Nephron progenitor cell (in vitro differentiated cells): ENCODE data around the gene IGDCC3.

Experiments
- DNase-seq: peaks from one replicate; pipeline ENCODE4 v3.0.0; 2021
- H3K27ac Mint-ChIP-seq: 2 replicates; pipeline ENCODE4 v1.8.0; 2021; ENCODE audit warnings: mild to moderate bottlenecking, moderate library complexity, mixed read lengths
- H3K27me3 Mint-ChIP-seq: 2 replicates; pipeline ENCODE4 v1.8.0; 2021; ENCODE audit warnings: mild to moderate bottlenecking, low read depth, mixed read lengths; ENCODE audit not compliant: poor library complexity
- H3K36me3 Mint-ChIP-seq: 2 replicates; pipeline ENCODE4 v1.8.0; 2021; ENCODE audit warnings: low read depth, mixed read lengths
- H3K4me1 Mint-ChIP-seq: 2 replicates; pipeline ENCODE4 v1.8.0; 2021; ENCODE audit warnings: mixed read lengths
- H3K4me3 Mint-ChIP-seq: 2 replicates; pipeline ENCODE4 v1.8.0; 2021; ENCODE audit warnings: mild to moderate bottlenecking, moderate library complexity, mixed read lengths
- H3K9me3 Mint-ChIP-seq: 2 replicates; pipeline ENCODE4 v1.8.0; 2021; ENCODE audit warnings: mild to moderate bottlenecking, moderate library complexity, mixed read lengths
- TF ChIP-seq, protein P1 (sequence below): fragments of 200-600 bp; sonication (generic); IDR thresholded peaks from 2 replicates; pipeline ENCODE4 v1.5.0; 2021; ENCODE audit warnings: antibody characterized with exemption

IGDCC3 gene

GRCh38 chr15:65298731-65299130 is 79.1 kb downstream of the IGDCC3 start:
- no peak overlapping the region for H3K27ac Mint-ChIP-seq
- TF ChIP-seq, protein P1, sequence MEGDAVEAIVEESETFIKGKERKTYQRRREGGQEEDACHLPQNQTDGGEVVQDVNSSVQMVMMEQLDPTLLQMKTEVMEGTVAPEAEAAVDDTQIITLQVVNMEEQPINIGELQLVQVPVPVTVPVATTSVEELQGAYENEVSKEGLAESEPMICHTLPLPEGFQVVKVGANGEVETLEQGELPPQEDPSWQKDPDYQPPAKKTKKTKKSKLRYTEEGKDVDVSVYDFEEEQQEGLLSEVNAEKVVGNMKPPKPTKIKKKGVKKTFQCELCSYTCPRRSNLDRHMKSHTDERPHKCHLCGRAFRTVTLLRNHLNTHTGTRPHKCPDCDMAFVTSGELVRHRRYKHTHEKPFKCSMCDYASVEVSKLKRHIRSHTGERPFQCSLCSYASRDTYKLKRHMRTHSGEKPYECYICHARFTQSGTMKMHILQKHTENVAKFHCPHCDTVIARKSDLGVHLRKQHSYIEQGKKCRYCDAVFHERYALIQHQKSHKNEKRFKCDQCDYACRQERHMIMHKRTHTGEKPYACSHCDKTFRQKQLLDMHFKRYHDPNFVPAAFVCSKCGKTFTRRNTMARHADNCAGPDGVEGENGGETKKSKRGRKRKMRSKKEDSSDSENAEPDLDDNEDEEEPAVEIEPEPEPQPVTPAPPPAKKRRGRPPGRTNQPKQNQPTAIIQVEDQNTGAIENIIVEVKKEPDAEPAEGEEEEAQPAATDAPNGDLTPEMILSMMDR = no peak
- H3K4me1 Mint-ChIP-seq = peaks cover 51% of the 10 kb centered on the region
- peak overlapping the region; percentile 35 for H3K4me3 Mint-ChIP-seq
- H3K9me3 Mint-ChIP-seq = no peaks in the 10 kb centered on the region
- DNase-seq = no peak
- H3K36me3 Mint-ChIP-seq = no peaks in the 10 kb centered on the region
- peaks cover 8% of the 10 kb centered on the region for H3K27me3 Mint-ChIP-seq

DNA sequence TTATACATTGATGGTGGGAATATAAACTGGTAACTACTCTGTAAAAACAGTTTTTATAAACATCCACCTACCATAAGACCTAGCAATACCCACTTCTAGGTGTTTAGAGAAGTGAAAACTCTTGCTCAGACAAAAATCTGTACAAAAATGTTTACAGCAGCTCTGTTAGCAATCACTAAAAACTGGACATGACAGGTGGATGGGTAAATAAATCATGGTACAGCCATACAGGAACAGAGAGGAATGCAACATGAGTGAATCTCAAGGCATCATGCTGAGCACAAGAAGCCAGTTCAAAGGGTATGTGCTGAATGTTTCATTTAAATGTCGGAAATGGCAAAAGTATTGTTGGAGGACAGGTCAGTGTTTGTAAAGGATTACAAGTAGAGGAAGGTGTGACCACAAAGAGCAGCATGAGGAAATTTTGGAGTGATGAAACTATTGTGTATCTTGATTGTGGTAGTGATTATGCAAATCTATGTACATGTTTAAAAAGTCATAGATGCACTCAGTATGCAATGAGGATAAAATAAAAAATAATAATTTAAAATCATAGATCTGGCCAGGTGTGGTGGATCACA is 84.8 kb downstream of the IGDCC3 start:
- TF ChIP-seq, protein P1 = no peak

DNA sequence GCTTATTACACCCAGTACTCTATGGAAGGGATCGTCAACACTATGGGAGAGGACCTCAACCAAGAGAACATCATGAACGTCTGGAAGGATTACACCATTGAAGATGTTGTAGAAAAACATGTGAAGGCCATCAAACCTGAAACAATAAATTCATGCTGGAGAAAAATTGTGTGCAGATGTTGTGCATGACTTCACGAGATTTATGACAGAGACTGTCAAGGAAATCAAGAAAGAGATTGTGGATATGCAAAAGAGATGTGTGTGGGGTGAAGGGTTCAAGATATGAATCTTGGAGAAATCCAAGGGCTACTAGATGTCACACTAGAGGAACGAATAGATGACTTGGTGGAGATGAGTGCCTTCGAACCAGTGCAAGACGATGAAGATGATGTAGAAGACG is 87.6 kb downstream of the IGDCC3 start:
- Mint-ChIP-seq H3K27me3 (peaks cover 3% of the 10 kb centered on the region), H3K4me3 (no peak overlapping the region), H3K36me3 (no peaks in the 10 kb centered on the region), H3K4me1 (peaks cover 25% of the 10 kb centered on the region), H3K9me3 (no peaks in the 10 kb centered on the region), H3K27ac (no peak overlapping the region)
- DNase-seq = no peak
- TF ChIP-seq, protein P1 = no peak

More for the DNA sequence above, 84.8 kb downstream of the IGDCC3 start:
- no peaks in the 10 kb centered on the region for H3K9me3 Mint-ChIP-seq
- peaks cover 3% of the 10 kb centered on the region for H3K27me3 Mint-ChIP-seq
- H3K36me3 Mint-ChIP-seq = no peaks in the 10 kb centered on the region
- no peak for DNase-seq
- no peak overlapping the region for H3K27ac Mint-ChIP-seq
- no peak overlapping the region for H3K4me3 Mint-ChIP-seq
- peaks cover 17% of the 10 kb centered on the region for H3K4me1 Mint-ChIP-seq

GRCh38 chr15:65289261-65289854 is 88.4 kb downstream of the IGDCC3 start:
- peaks cover 3% of the 10 kb centered on the region for H3K27me3 Mint-ChIP-seq
- TF ChIP-seq, protein P1 = no peak

GRCh38 chr15:65287520-65287855 is 90.3 kb downstream of the IGDCC3 start:
- peak overlapping the region; percentile 16 for H3K27ac Mint-ChIP-seq
- H3K4me3 Mint-ChIP-seq = peak overlapping the region; percentile 85
- peaks cover 14% of the 10 kb centered on the region for H3K36me3 Mint-ChIP-seq
- TF ChIP-seq, protein P1 = no peak
- DNase-seq = no peak
- peaks cover 3% of the 10 kb centered on the region for H3K27me3 Mint-ChIP-seq
- H3K4me1 Mint-ChIP-seq = peaks cover 30% of the 10 kb centered on the region
- H3K9me3 Mint-ChIP-seq = no peaks in the 10 kb centered on the region

More at GRCh38 chr15:65289261-65289854, 88.4 kb downstream of the IGDCC3 start:
- Mint-ChIP-seq H3K4me1 (peaks cover 25% of the 10 kb centered on the region), H3K27ac (no peak overlapping the region), H3K36me3 (no peaks in the 10 kb centered on the region), H3K4me3 (no peak overlapping the region), H3K9me3 (no peaks in the 10 kb centered on the region)
- no peak for DNase-seq
